ENCODE results near the gene LRMDA.

GRCh38 chr10:75724047-75724446 is 292.6 kb downstream of the LRMDA start:
- TF ChIP-seq, protein P1, sequence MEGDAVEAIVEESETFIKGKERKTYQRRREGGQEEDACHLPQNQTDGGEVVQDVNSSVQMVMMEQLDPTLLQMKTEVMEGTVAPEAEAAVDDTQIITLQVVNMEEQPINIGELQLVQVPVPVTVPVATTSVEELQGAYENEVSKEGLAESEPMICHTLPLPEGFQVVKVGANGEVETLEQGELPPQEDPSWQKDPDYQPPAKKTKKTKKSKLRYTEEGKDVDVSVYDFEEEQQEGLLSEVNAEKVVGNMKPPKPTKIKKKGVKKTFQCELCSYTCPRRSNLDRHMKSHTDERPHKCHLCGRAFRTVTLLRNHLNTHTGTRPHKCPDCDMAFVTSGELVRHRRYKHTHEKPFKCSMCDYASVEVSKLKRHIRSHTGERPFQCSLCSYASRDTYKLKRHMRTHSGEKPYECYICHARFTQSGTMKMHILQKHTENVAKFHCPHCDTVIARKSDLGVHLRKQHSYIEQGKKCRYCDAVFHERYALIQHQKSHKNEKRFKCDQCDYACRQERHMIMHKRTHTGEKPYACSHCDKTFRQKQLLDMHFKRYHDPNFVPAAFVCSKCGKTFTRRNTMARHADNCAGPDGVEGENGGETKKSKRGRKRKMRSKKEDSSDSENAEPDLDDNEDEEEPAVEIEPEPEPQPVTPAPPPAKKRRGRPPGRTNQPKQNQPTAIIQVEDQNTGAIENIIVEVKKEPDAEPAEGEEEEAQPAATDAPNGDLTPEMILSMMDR (IDR thresholded peaks at IDR 0.05; ENCODE audit: low read depth, low read length): no peak
- no peak for TF ChIP-seq EZH2phosphoT487 (IDR thresholded peaks at IDR 0.05; ENCODE audit: low read depth)

Data from OCI-LY3 (cell line).